GM12878 (cell line): ENCODE data around the gene FMNL2. TPM values are rescaled to one million over a fixed set of nuclear protein-coding genes. Genes with fewer than 3 reads are reported as not detected.

ENCODE experiments used
- ATAC-seq: fragments of 200-7000 bp; cut with Tn5 transposase; 3 replicates; pipeline ENCODE4 v1.9.1; 2020; ENCODE audit warnings: mild to moderate bottlenecking, moderate library complexity
- BruUV-seq: library from RNA; stranded (reverse); fragments of 400-500 nt; replicated peaks from 2 replicates; lab custom pipeline; 2021; lab: Mats Ljungman, UMichigan
- CTCF ChIA-PET: fragments of 300-600 bp; sonication (Branson Sonifier 250); formaldehyde crosslinking; extraction: SDS; loops from one replicate; lab custom pipeline; 2021; ENCODE audit warnings: inconsistent platforms; lab: Yijun Ruan, JAX
- POLR2A ChIA-PET: fragments of 350-600 bp; formaldehyde crosslinking; extraction: SDS; loops from one replicate; lab custom pipeline; 2021; ENCODE audit warnings: inconsistent platforms; lab: Charles Lee
- RAD21 ChIA-PET: fragments of 300-600 bp; sonication (Branson Sonifier 250); formaldehyde crosslinking; loops from one replicate; lab custom pipeline; 2023; ENCODE audit warnings: antibody characterized with exemption; ENCODE audit not compliant: unreplicated experiment; lab: Charles Lee
- SMC1A ChIA-PET: fragments of 300-600 bp; sonication (Branson Sonifier 250); formaldehyde crosslinking; loops from one replicate; lab custom pipeline; 2023; ENCODE audit not compliant: unreplicated experiment, uncharacterized antibody; lab: Charles Lee
- DNase-seq: peaks from one replicate; pipeline ENCODE4 v3.0.0-alpha.2; 2011; ENCODE audit warnings: low read depth, low spot score
- FAIRE-seq: peaks from 3 replicates; lab custom pipeline; 2011; peaks lifted over from hg19 to GRCh38; lab: Jason Lieb, UNC
- H2AFZ ChIP-seq: 2 replicates; pipeline ENCODE4 v1.6.0; 2011; ENCODE audit warnings: low read depth, low read length, control low read depth; ENCODE audit not compliant: control insufficient read depth
- H3K27ac ChIP-seq: 2 replicates; pipeline ENCODE4 v1.5.1; 2011; ENCODE audit warnings: control low read depth; ENCODE audit not compliant: control insufficient read depth, insufficient read depth
- H3K27me3 ChIP-seq, 2 experiments: replicated peaks in 1 of 2; 2 replicates each; pipeline versions ENCODE4 v1.6.0 to v1.6.1; 2011; ENCODE audit warnings: low read length in 1 of 2; ENCODE audit not compliant: control insufficient read depth in 2 of 2, insufficient read depth in 2 of 2
- H3K36me3 ChIP-seq, 2 experiments: 2 replicates each; pipeline ENCODE4 v1.5.1; 2011; ENCODE audit warnings: low read length in 1 of 2; ENCODE audit not compliant: control insufficient read depth in 2 of 2, insufficient read depth in 2 of 2
- H3K4me1 ChIP-seq: 2 replicates; pipeline ENCODE4 v1.6.1; 2011; ENCODE audit warnings: mild to moderate bottlenecking, low read length, moderate library complexity, mixed read lengths; ENCODE audit not compliant: control insufficient read depth, insufficient read depth
- H3K4me2 ChIP-seq: 2 replicates; pipeline ENCODE4 v1.6.0; 2011; ENCODE audit warnings: control low read depth; ENCODE audit not compliant: control insufficient read depth, insufficient read depth
- H3K4me3 ChIP-seq: fragments of 200-600 bp; sonication (generic); 2 replicates; pipeline ENCODE4 v1.5.1; 2016
- H3K79me2 ChIP-seq: 2 replicates; pipeline ENCODE4 v1.6.0; 2011; ENCODE audit warnings: low read length; ENCODE audit not compliant: control insufficient read depth, insufficient read depth
- H3K9ac ChIP-seq: 2 replicates; pipeline ENCODE4 v1.8.0; 2011; ENCODE audit warnings: low read length, control low read depth, mixed read lengths; ENCODE audit not compliant: control insufficient read depth, insufficient read depth
- H3K9me3 ChIP-seq: replicated peaks from 3 replicates; pipeline ENCODE4 v1.5.1; 2011; ENCODE audit warnings: mild to moderate bottlenecking, low read length; ENCODE audit not compliant: control insufficient read depth, insufficient read depth
- H4K20me1 ChIP-seq: 2 replicates; pipeline ENCODE4 v1.6.0; 2011; ENCODE audit not compliant: control insufficient read depth, insufficient read depth
- ATF3 ChIP-seq: IDR thresholded peaks from 2 replicates; pipeline ENCODE4 v1.6.1; 2011; ENCODE audit warnings: low read depth, mild to moderate bottlenecking, low read length, moderate library complexity, borderline replicate concordance; ENCODE audit errors: extremely low read depth
- BCL11A ChIP-seq: IDR thresholded peaks from 2 replicates; pipeline ENCODE4 v1.6.1; 2011; ENCODE audit warnings: low read depth, low read length
- CBX5 ChIP-seq: sonication (generic); IDR thresholded peaks from 2 replicates; pipeline ENCODE4 v1.6.1; 2016; ENCODE audit warnings: low read depth, moderate library complexity, mild to moderate bottlenecking, inconsistent platforms
- E2F4 ChIP-seq: IDR thresholded peaks from 2 replicates; pipeline ENCODE4 v1.6.1; 2012; ENCODE audit warnings: low read depth, low read length, improper control_type of control experiment
- ETV6 ChIP-seq, 2 experiments: fragments of 450-650 bp in 1 of 2; IDR thresholded peaks in 1 of 2; conservative IDR thresholded peaks in 1 of 2; 2 replicates each; pipeline ENCODE4 v1.6.1; 2014; ENCODE audit warnings: antibody characterized with exemption in 1 of 2, borderline replicate concordance in 1 of 2, low read depth in 1 of 2, mild to moderate bottlenecking in 1 of 2, moderate library complexity in 1 of 2
- HDGF ChIP-seq: fragments of 450-650 bp; IDR thresholded peaks from 2 replicates; pipeline ENCODE4 v1.6.1; 2016; ENCODE audit warnings: antibody characterized with exemption
- MYC ChIP-seq: IDR thresholded peaks from 2 replicates; pipeline ENCODE4 v1.6.1; 2011; ENCODE audit warnings: mild to moderate bottlenecking, low read length, moderate library complexity, inconsistent platforms; ENCODE audit not compliant: insufficient read depth, insufficient replicate concordance, insufficient read length, severe bottlenecking
- PBX3 ChIP-seq: IDR thresholded peaks from 2 replicates; pipeline ENCODE4 v1.6.1; 2011; ENCODE audit warnings: mild to moderate bottlenecking, low read depth, low read length, moderate library complexity; ENCODE audit not compliant: insufficient replicate concordance
- PKNOX1 ChIP-seq: fragments of 450-650 bp; IDR thresholded peaks from 2 replicates; pipeline ENCODE4 v1.6.1; 2016; ENCODE audit warnings: mild to moderate bottlenecking
- ZBTB4 ChIP-seq: fragments of 450-650 bp; formaldehyde crosslinking; IDR thresholded peaks from 2 replicates; pipeline ENCODE4 v1.4.0; 2022; ENCODE audit warnings: mild to moderate bottlenecking, moderate library complexity
- ZNF274 ChIP-seq: IDR thresholded peaks from one replicate; pipeline ENCODE4 v1.8.0; 2011; ENCODE audit not compliant: insufficient read length, insufficient read depth
- WGBS: methylation state at CpG from one replicate; pipeline ENCODE4 v1.1.6; 2016; ENCODE audit warnings: low lambda C conversion rate; ENCODE audit not compliant: insufficient replicate concordance, insufficient coverage; ENCODE audit errors: missing lambda C conversion rate; 5-methylcytosine and 5-hydroxymethylcytosine counted together
- in situ Hi-C: fragments of 300-500 bp; cut with MboI; formaldehyde crosslinking; loops from 9 replicates; pipeline ENCODE4 v1.14.3; 2018; ENCODE audit warnings: mixed read lengths
- intact Hi-C: fragments of 100-400 bp; cut with micrococcal nuclease; formaldehyde crosslinking; loops from one replicate; pipeline ENCODE4 v1.14.2; 2022; ENCODE audit not compliant: unreplicated experiment
- polyA plus RNA-seq, 11 experiments: library from polyadenylated mRNA; depleted of rRNA in 4 of 11; unstranded in 6 of 11; stranded (reverse) in 5 of 11; fragments of >200 nt; fragmentation: Nextera tagmentation in 4 of 11; fragmentation: Illumina TruSeq in 1 of 11; extraction: Ambion mirVana in 4 of 11; extraction: Trizol in 1 of 11; gene quantifications; 1 replicate in 1 of 11; 2 replicates in 10 of 11; pipeline versions ENCODE4 v1.2.1 to v1.2.3, GENCODE V29; 2011 to 2016; ENCODE audit warnings: inconsistent platforms in 2 of 11, missing spikeins in 2 of 11, low read depth in 1 of 11
- total RNA-seq, 4 experiments: library from RNA; depleted of rRNA in 3 of 4; stranded (reverse); fragments of >200 nt in 3 of 4; fragmentation: Illumina TruSeq in 1 of 4; extraction: Trizol in 1 of 4; gene quantifications; 2 replicates each; pipeline versions ENCODE4 v1.2.1 to v1.2.3, GENCODE V29; 2013 to 2021

The FMNL2 gene
- total and polyA plus RNA-seq, 10 of the 15 experiments (the other 5 are each of a cell fraction or from before 2014, with no cell fraction given) = 0.13 to 9.9 (median 0.35) TPM

- TF ChIP-seq ETV6 (conservative IDR thresholded peaks at IDR 0.05 in 1 of 2, IDR thresholded peaks at IDR 0.05 in 1 of 2; ENCODE audit: borderline replicate concordance in 1 of 2, low read depth in 1 of 2) (no peak), ATF3 (no peak), CBX5 (no peak)
These were observed 25.4 kb upstream of the FMNL2 start (continued) for GRCh38 chr2:152309352-152310214.

GRCh38 chr2:152319822-152320570 lies 15.0 kb upstream of the FMNL2 start:
- no peak for ATAC-seq
- 4% methylated on average over 3 of the region's 3 CpGs for WGBS
- H4K20me1 ChIP-seq = no peaks in the 10 kb centered on the region
- in situ Hi-C loops = no loop called here
- no peak overlapping the region for H3K4me3 ChIP-seq
- ChIA-PET SMC1A (interaction anchor here (0.9 kb wide), 1 partner anchor 17 kb away, joined by 3 read pairs; no protein-coding TSS in a partner anchor), RAD21 (no interaction called here), POLR2A (interaction anchor here (0.6 kb wide), 1 partner anchor 15 kb away, joined by 5 read pairs; no protein-coding TSS in a partner anchor), CTCF (no interaction called here)
- no peaks in the 10 kb centered on the region for H3K79me2 ChIP-seq
- no peak overlapping the region for H2AFZ ChIP-seq
- no peak overlapping the region for H3K9ac ChIP-seq
- H3K27me3 ChIP-seq = no peaks in the 10 kb centered on the region
- H3K27ac ChIP-seq = no peak overlapping the region
- H3K4me2 ChIP-seq = no peak overlapping the region
- BruUV-seq = no TSS peak
- no peak for FAIRE-seq
- H3K36me3 ChIP-seq = no peaks in the 10 kb centered on the region
- H3K9me3 ChIP-seq = no peaks in the 10 kb centered on the region
- no peaks in the 10 kb centered on the region for H3K4me1 ChIP-seq
- no peak for DNase-seq
- intact Hi-C loops = loop anchor here (10.0 kb wide), 1 partner anchor 115 kb away; no protein-coding TSS in a partner anchor
- TF ChIP-seq ETV6 (conservative IDR thresholded peaks at IDR 0.05 in 1 of 2, IDR thresholded peaks at IDR 0.05 in 1 of 2; ENCODE audit: borderline replicate concordance in 1 of 2, low read depth in 1 of 2) (no peak), PKNOX1 (no peak), ZNF274 (no peak), MYC (no peak), PBX3 (no peak), E2F4 (no peak), ZBTB4 (no peak), BCL11A (no peak), HDGF (no peak)
